HG03025 (cell line): Measurements from ENCODE around the gene GRAMD1B.
"Not testable (repeated sequence)": the region's sequence is repeated elsewhere in the genome, so short reads cannot be mapped to it uniquely, and the experiment has no call there.

Source experiments
- ATAC-seq: cut with Tn5 transposase; IDR thresholded peaks from one replicate; pipeline ENCODE4 v1.9.1; 2021; ENCODE audit warnings: mild to moderate bottlenecking, moderate library complexity; ENCODE audit not compliant: unreplicated experiment, low FRiP score

The GRAMD1B gene

GRCh38 chr11:123439616-123440015, 9.5 kb downstream of the GRAMD1B start:
- ATAC-seq: no peak

DNA sequence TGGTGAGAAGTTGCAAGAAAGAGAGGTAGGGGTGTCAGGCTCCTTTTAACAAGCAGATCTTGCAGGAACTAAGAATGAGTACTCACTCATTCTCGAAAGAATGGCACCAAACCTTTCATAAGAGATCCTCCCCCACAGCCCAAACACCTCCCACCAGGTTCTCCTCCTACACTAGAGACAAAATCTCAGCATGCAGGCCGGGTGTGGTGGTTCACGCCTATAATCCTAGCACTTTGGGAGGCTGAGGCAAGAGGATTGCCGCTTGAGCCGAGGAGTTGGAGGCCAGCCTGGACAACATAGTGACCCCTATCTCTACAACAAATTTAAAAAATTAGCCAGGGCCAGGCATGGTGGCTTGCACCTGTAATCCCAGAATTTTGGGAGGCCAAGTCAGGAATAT, 11.1 kb downstream of the GRAMD1B start:
- ATAC-seq: no peak

- no peak for ATAC-seq
Measured at GRCh38 chr11:123443851-123444623, 14.0 kb downstream of the GRAMD1B start.

DNA sequence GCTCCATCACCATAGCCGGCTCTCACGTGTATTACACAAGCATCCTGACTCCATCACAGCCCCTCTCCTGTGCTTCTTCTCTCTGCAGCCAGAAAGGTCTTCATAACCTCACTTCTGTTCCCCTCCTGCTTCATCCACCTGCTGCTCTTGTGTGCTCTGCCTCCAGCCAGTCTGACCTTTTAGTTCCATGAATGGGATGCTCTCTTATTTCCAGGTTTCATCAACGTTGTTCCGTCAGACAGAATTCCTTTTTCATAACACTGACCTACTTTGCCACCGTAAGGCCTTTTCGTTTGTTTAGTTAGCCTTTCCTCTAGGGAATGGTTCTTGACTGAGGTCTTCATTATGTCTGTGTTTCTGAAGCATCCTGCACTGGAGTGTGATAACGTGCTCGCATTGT, 18.8 kb downstream of the GRAMD1B start:
- no peak for ATAC-seq

- no peak for ATAC-seq
Measured at GRCh38 chr11:123449436-123449835, 19.4 kb downstream of the GRAMD1B start.

DNA sequence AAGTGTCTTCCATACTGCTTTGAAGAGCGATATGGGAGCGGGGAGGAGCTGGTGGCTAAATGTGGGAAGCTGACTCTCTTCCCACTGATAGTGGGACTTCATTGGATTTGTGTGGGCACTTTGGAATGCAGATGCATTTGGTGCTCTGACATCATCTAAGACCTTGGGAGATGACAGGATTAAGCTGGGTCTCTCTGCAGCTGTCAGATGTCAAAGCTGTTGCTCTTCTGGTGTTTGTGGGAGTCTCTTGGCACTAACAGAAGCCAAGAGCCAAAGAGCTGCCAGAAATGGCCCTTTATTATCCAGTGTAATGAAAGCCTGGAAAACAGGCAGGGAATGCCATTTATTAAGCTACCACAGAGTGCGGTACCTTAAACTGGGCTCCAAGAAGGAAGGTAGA, 20.6 kb downstream of the GRAMD1B start:
- ATAC-seq: no peak

- ATAC-seq: no peak
Measured at GRCh38 chr11:123451183-123451781, 21.2 kb downstream of the GRAMD1B start.

DNA sequence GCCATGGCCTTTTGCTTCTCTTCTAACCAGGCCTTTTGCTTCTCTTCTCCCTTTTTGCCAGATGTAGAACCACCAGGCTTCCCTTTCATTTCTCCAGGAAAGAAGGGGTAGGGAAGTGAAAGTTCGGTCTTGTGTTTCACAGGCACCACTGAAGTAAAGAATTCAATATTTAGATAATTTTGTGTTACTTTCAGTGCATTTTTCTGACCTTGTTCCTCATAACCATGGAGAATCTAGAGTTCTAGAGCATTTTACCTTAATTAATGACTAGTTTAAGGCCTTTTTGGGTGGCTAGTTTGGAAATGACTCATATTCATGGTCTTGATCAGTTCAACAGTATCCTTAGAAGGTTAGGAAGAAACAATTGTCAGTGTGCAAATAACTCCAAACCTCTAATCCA, 22.7 kb downstream of the GRAMD1B start:
- no peak for ATAC-seq

GRCh38 chr11:123454060-123454651, 24.1 kb downstream of the GRAMD1B start:
- ATAC-seq: no peak

GRCh38 chr11:123454796-123455195, 24.7 kb downstream of the GRAMD1B start:
- ATAC-seq: no peak

DNA sequence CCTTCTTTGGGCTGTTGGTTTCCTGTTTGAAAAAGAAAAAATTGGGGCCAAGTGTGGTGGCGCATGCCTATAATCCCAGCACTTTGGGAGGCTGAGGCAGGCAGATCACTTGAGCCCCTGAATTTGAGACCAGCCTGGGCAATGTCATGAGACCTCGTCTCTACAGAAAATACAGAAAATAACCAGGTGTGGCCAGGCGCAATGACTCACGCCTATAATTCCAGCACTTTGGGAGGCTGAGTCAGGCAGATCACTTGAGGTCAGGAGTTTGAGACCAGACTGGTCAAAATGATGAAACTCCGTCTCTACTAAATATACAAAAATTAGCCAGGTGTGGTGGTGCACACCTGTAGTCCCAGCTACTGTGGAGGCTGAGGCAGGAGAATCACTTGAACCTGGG, 26.4 kb downstream of the GRAMD1B start:
- ATAC-seq: not testable (repeated sequence)

DNA sequence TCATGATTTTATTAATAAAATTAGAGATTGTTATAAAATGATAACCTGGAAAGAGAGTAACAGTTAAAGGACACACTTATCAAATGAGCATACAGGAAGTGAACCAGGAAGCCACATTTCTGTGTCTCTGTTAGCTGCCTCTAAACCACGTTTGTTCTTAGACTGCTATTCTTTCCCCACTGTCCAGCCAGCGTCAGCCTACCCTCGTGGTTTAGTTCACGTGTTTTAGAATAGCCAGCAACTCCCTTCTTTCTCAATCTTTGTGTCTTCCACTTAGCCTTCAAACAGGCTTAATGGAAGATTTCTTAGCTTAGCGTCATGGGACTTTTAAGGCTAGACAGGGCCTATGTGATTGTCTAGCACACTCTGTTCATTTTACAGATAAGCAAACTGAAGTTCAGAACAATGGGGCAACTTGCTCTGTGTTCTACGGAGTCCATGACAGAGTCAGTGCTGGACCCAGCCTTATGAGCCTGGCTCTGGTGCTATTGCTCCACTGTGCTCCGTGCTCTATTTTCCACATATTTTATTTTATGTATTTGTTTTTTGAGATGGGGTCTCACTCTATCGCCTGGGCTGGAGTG, 27.2 kb downstream of the GRAMD1B start:
- no peak for ATAC-seq

DNA sequence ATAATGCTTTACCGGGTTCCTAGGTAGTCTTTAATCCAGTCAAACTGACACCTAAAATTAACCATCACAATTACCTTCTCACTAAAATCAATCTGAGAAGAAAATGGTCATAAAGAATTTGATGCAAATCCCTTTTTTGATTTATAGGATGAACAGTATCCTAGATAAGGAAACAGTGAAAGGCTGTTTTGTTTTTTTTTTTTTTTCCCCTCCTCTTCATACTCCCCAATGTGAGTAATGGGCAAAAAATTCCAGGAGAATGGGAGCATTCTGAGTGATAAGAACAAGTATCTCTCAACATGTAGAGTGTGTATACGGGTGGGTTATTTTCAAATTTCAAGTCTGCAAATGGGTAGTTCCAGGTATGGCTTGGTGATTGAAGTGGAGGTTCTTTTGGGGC, 28.4 kb downstream of the GRAMD1B start:
- no peak for ATAC-seq

GRCh38 chr11:123460012-123460700, 30.1 kb downstream of the GRAMD1B start:
- ATAC-seq: no peak

- no peak for ATAC-seq
Measured at GRCh38 chr11:123461164-123461563, 31.1 kb downstream of the GRAMD1B start.

DNA sequence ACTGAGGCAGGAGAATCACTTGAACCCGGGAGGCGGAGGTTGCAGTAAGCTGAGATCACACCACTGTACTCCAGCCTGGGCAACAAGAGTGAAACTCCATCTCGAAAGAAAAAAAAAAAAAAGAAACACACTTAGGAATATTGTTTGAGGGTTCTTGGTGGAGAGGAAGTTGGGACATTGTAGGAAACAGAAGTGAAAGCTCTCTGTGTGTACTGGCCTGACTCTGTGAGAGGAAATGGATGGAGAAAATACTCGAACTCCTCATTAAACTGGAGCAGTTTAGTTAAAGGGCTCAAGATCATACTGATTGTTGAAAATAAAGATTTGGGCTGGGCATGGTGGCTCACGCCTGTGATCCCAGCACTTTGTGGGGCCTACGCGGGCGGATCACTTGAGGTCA, 35.6 kb downstream of the GRAMD1B start:
- ATAC-seq: not testable (repeated sequence)

DNA sequence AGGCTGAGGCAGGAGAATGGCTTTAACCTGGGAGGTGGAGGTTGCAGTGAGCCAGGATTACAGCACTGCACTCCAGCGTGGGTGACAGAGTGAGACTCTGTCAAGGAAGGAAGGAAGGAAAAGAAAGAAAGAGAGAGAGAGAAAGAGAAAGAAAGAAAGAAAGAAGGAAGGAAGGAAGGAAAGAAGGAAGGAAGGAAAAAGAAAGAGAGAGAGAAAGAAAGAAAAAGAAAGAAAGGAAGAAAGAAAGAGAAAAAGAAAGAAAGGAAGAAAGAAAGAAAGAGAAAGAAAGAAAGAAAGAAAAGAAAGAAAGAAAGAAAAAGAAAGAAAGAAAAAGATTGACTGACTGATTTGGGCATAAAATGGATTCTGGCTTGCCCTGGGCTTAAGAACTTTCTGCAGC, 36.1 kb downstream of the GRAMD1B start:
- ATAC-seq: not testable (repeated sequence)

DNA sequence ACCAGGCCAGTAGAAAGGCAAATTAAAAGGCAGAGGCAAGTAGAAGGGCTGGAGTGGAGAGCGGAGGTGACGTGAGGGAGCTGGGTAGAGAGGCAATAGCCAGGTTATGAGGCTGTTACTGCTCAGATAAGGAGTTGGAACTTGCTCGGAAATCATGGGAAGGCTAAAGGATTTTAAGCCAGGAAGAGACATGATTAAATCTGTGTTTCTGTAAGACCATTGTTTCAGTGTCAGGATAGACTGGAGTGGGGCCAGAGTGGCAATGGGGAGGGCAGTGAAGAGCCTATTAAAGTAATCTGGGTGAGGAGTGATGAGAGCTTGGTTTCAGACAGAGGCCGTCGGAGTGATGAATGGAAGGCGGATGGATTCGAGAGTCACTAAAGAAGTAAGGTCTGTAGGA, 39.0 kb downstream of the GRAMD1B start:
- ATAC-seq: no peak

GRCh38 chr11:123469586-123469985, 39.5 kb downstream of the GRAMD1B start:
- no peak for ATAC-seq

GRCh38 chr11:123470842-123471241, 40.8 kb downstream of the GRAMD1B start:
- ATAC-seq: no peak
